H1 (cell line): ENCODE data around the gene PLB1. TPM values are rescaled to one million over a fixed set of nuclear protein-coding genes. Genes with fewer than 3 reads are reported as not detected.

Experiments used
- CTCF ChIA-PET: fragments of 300-600 bp; sonication (Branson Sonifier 250); formaldehyde crosslinking; loops from one replicate; lab custom pipeline; 2021; ENCODE audit not compliant: partially characterized antibody; lab: Charles Lee
- POLR2A ChIA-PET: fragments of 300-600 bp; sonication (Branson Sonifier 250); formaldehyde crosslinking; loops from one replicate; lab custom pipeline; 2021; ENCODE audit warnings: inconsistent platforms; ENCODE audit not compliant: partially characterized antibody; lab: Charles Lee
- DNase-seq, 2 experiments: peaks; one replicate each; pipeline versions ENCODE4 v3.0.0 to v3.0.0-alpha.2; 2010 to 2022; ENCODE audit warnings: low spot score in 2 of 2, low read depth in 1 of 2, mixed read lengths in 1 of 2
- FAIRE-seq: peaks from 2 replicates; lab custom pipeline; 2011; peaks lifted over from hg19 to GRCh38; lab: Jason Lieb, UNC
- H2AFZ ChIP-seq: 2 replicates; pipeline ENCODE4 v1.8.1; 2012; ENCODE audit warnings: low read length, inconsistent platforms
- H2AK5ac ChIP-seq: 2 replicates; pipeline ENCODE4 v1.6.1; 2013; ENCODE audit warnings: low read depth, low read length
- H2BK120ac ChIP-seq: replicated peaks from 2 replicates; pipeline ENCODE3; 2013; ENCODE audit warnings: low read depth, low read length, inconsistent platforms
- H2BK12ac ChIP-seq: 2 replicates; pipeline ENCODE4 v1.6.1; 2013; ENCODE audit warnings: low read depth, low read length
- H2BK15ac ChIP-seq: 2 replicates; pipeline ENCODE4 v1.6.1; 2013; ENCODE audit warnings: low read length
- H2BK20ac ChIP-seq: 2 replicates; pipeline ENCODE4 v1.6.1; 2013; ENCODE audit warnings: low read length
- H2BK5ac ChIP-seq: 2 replicates; pipeline ENCODE4 v1.6.1; 2013; ENCODE audit warnings: low read depth, low read length
- H3K14ac ChIP-seq: 2 replicates; pipeline ENCODE4 v1.6.1; 2013; ENCODE audit warnings: inconsistent platforms; ENCODE audit not compliant: insufficient read length
- H3K18ac ChIP-seq: 2 replicates; pipeline ENCODE4 v1.6.1; 2013; ENCODE audit warnings: low read length; ENCODE audit errors: extremely low read depth
- H3K23ac ChIP-seq: 2 replicates; pipeline ENCODE4 v1.6.1; 2013; ENCODE audit warnings: inconsistent platforms; ENCODE audit not compliant: insufficient read length
- H3K23me2 ChIP-seq: 2 replicates; pipeline ENCODE4 v1.6.1; 2013; ENCODE audit warnings: low read depth, low read length
- H3K27ac ChIP-seq: 2 replicates; pipeline ENCODE4 v1.6.1; 2011; ENCODE audit warnings: low read depth, low read length, inconsistent platforms
- H3K27me3 ChIP-seq, 4 experiments: replicated peaks in 1 of 4; 1 replicate in 1 of 4; 2 replicates in 3 of 4; pipeline versions ENCODE4 v1.6.1 to v1.8.1; 2011 to 2013; ENCODE audit warnings: low read length in 3 of 4, mild to moderate bottlenecking in 3 of 4, inconsistent platforms in 2 of 4, mixed read lengths in 2 of 4, moderate library complexity in 1 of 4; ENCODE audit not compliant: control insufficient read depth in 3 of 4, insufficient read depth in 3 of 4; ENCODE audit errors: extremely low read depth in 1 of 4
- H3K36me3 ChIP-seq, 4 experiments: 2 replicates each; pipeline versions ENCODE4 v1.6.1 to v1.8.1; 2011 to 2013; ENCODE audit warnings: mild to moderate bottlenecking in 4 of 4, low read length in 3 of 4, moderate library complexity in 2 of 4, control low read depth in 1 of 4, inconsistent platforms in 1 of 4; ENCODE audit not compliant: insufficient read depth in 4 of 4, control insufficient read depth in 2 of 4
- H3K4ac ChIP-seq: replicated peaks from 2 replicates; pipeline ENCODE3; 2013; ENCODE audit warnings: low read length, low read depth, mixed read lengths, inconsistent platforms; ENCODE audit not compliant: insufficient read length
- H3K4me1 ChIP-seq, 4 experiments: replicated peaks in 1 of 4; 1 replicate in 1 of 4; 2 replicates in 3 of 4; pipeline versions ENCODE4 v1.6.1 to v1.8.1; 2011 to 2013; ENCODE audit warnings: low read length in 3 of 4, inconsistent platforms in 2 of 4, mixed read lengths in 1 of 4; ENCODE audit not compliant: insufficient read depth in 4 of 4, control insufficient read depth in 3 of 4
- H3K4me2 ChIP-seq, 2 experiments: 2 replicates each; pipeline versions ENCODE4 v1.6.1 to v1.8.1; 2011 to 2013; ENCODE audit warnings: low read depth in 2 of 2, low read length in 2 of 2, control low read depth in 1 of 2, inconsistent platforms in 1 of 2, mild to moderate bottlenecking in 1 of 2; ENCODE audit not compliant: insufficient read depth in 1 of 2
- H3K4me3 ChIP-seq, 4 experiments: fragments of 200-600, 300-600 bp in 1 of 4; sonication (generic), shearing (Covaris generic), sonication (Bioruptor Twin) in 1 of 4; 2 replicates each; pipeline versions ENCODE4 v1.5.1 to v1.8.1; 2011 to 2016; ENCODE audit warnings: low read length in 4 of 4, low read depth in 3 of 4, control low read depth in 2 of 4, inconsistent platforms in 2 of 4, mild to moderate bottlenecking in 2 of 4, mixed read lengths in 1 of 4, moderate library complexity in 1 of 4; ENCODE audit not compliant: insufficient read depth in 2 of 4; ENCODE audit errors: extremely low read depth in 1 of 4
- H3K56ac ChIP-seq: replicated peaks from 2 replicates; pipeline ENCODE3; 2013; ENCODE audit warnings: low read depth, mild to moderate bottlenecking, mixed read lengths, low read length, inconsistent platforms; ENCODE audit not compliant: insufficient read length
- H3K79me1 ChIP-seq: 2 replicates; pipeline ENCODE4 v1.6.1; 2013; ENCODE audit warnings: low read depth, low read length, control low read depth
- H3K79me2 ChIP-seq, 2 experiments: 2 replicates each; pipeline versions ENCODE4 v1.6.1 to v1.8.1; 2012 to 2013; ENCODE audit warnings: low read length in 2 of 2, mild to moderate bottlenecking in 2 of 2, inconsistent platforms in 1 of 2; ENCODE audit not compliant: insufficient read depth in 2 of 2, control insufficient read depth in 1 of 2
- H3K9ac ChIP-seq, 4 experiments: replicated peaks in 1 of 4; 1 replicate in 1 of 4; 2 replicates in 3 of 4; pipeline versions ENCODE4 v1.6.1 to v1.8.1; 2011 to 2013; ENCODE audit warnings: low read depth in 3 of 4, low read length in 3 of 4, control low read depth in 2 of 4, mild to moderate bottlenecking in 2 of 4, moderate library complexity in 2 of 4, inconsistent platforms in 1 of 4; ENCODE audit errors: extremely low read depth in 1 of 4
- H3K9me3 ChIP-seq, 2 experiments: 2 replicates each; pipeline versions ENCODE4 v1.6.1 to v1.8.1; 2012 to 2013; ENCODE audit warnings: mild to moderate bottlenecking in 2 of 2, moderate library complexity in 2 of 2, control low read depth in 1 of 2, inconsistent platforms in 1 of 2, low read depth in 1 of 2, low read length in 1 of 2, mixed read lengths in 1 of 2; ENCODE audit not compliant: insufficient read depth in 2 of 2
- H4K20me1 ChIP-seq, 2 experiments: replicated peaks in 1 of 2; 2 replicates each; pipeline versions ENCODE3 to v1.8.1; 2011 to 2013; ENCODE audit warnings: inconsistent platforms in 2 of 2, low read length in 2 of 2, mild to moderate bottlenecking in 1 of 2; ENCODE audit not compliant: insufficient read depth in 2 of 2, control insufficient read depth in 1 of 2
- H4K5ac ChIP-seq: 2 replicates; pipeline ENCODE4 v1.6.1; 2013; ENCODE audit warnings: low read length, low read depth, mixed read lengths, inconsistent platforms; ENCODE audit not compliant: insufficient read length
- H4K8ac ChIP-seq: 2 replicates; pipeline ENCODE4 v1.8.0; 2013; ENCODE audit warnings: mild to moderate bottlenecking, moderate library complexity, low read length, inconsistent platforms; ENCODE audit not compliant: insufficient read depth; ENCODE audit errors: extremely low read depth
- H4K91ac ChIP-seq: replicated peaks from 2 replicates; pipeline ENCODE3; 2013; ENCODE audit warnings: low read length, mixed read lengths, inconsistent platforms; ENCODE audit not compliant: insufficient read length
- BACH1 ChIP-seq: IDR thresholded peaks from 2 replicates; pipeline ENCODE4 v1.6.1; 2012; ENCODE audit warnings: low read length, improper control_type of control experiment
- BCL11A ChIP-seq, 2 experiments: IDR thresholded peaks; one replicate each; pipeline ENCODE4 v1.6.1; 2011; ENCODE audit warnings: low read depth in 2 of 2, low read length in 2 of 2, mild to moderate bottlenecking in 2 of 2
- GABPA ChIP-seq: IDR thresholded peaks from 2 replicates; pipeline ENCODE4 v1.6.1; 2011; ENCODE audit warnings: mild to moderate bottlenecking, low read length, moderate library complexity, borderline replicate concordance; ENCODE audit not compliant: insufficient read depth
- HDAC6 ChIP-seq: IDR thresholded peaks from one replicate; pipeline ENCODE4 v1.7.1; 2012; ENCODE audit warnings: low read depth, mild to moderate bottlenecking, inconsistent platforms, low read length, moderate library complexity
- JUN ChIP-seq: IDR thresholded peaks from 2 replicates; pipeline ENCODE4 v1.6.1; 2011; ENCODE audit warnings: low read depth, mild to moderate bottlenecking, improper control_type of control experiment, low read length
- JUND ChIP-seq: IDR thresholded peaks from 2 replicates; pipeline ENCODE4 v1.6.1; 2011; ENCODE audit warnings: mild to moderate bottlenecking, improper control_type of control experiment, low read length
- PHF8 ChIP-seq: fragments of 200-600 bp; sonication (generic); conservative IDR thresholded peaks from 2 replicates; pipeline ENCODE4 v1.7.1; 2012; ENCODE audit warnings: low read depth, mild to moderate bottlenecking, inconsistent platforms, low read length, moderate library complexity
- POLR2A ChIP-seq, 2 experiments: IDR thresholded peaks; 1 replicate in 1 of 2; 2 replicates in 1 of 2; pipeline ENCODE4 v1.6.1; 2011; ENCODE audit warnings: low read depth in 2 of 2, low read length in 2 of 2, mild to moderate bottlenecking in 2 of 2; ENCODE audit errors: control extremely low read depth in 1 of 2
- POLR2AphosphoS5 ChIP-seq: IDR thresholded peaks from 2 replicates; pipeline ENCODE4 v1.6.1; 2011; ENCODE audit warnings: low read depth, low read length
- RXRA ChIP-seq: IDR thresholded peaks from 2 replicates; pipeline ENCODE4 v1.6.1; 2011; ENCODE audit warnings: low read depth, mild to moderate bottlenecking, low read length, moderate library complexity; ENCODE audit not compliant: insufficient read depth
- SAP30 ChIP-seq: fragments of 300-600 bp; sonication (generic); IDR thresholded peaks from 2 replicates; pipeline ENCODE4 v1.7.1; 2012; ENCODE audit warnings: low read length, moderate library complexity, mild to moderate bottlenecking, inconsistent platforms; ENCODE audit not compliant: insufficient read depth, insufficient replicate concordance
- SIX5 ChIP-seq: IDR thresholded peaks from 2 replicates; pipeline ENCODE4 v1.6.1; 2011; ENCODE audit warnings: mild to moderate bottlenecking, low read depth, low read length
- SP1 ChIP-seq: IDR thresholded peaks from 2 replicates; pipeline ENCODE4 v1.6.1; 2011; ENCODE audit warnings: low read depth, low read length
- TEAD4 ChIP-seq: IDR thresholded peaks from 2 replicates; pipeline ENCODE4 v1.6.1; 2012; ENCODE audit warnings: low read depth, low read length, inconsistent platforms, mixed read lengths
- ZNF274 ChIP-seq: IDR thresholded peaks from 2 replicates; pipeline ENCODE4 v1.7.0; 2012; ENCODE audit warnings: low read length, borderline replicate concordance; ENCODE audit errors: extremely low read depth
- WGBS, 2 experiments: shearing (Covaris generic) in 1 of 2; methylation state at CpG; one replicate each; pipeline versions ENCODE4 v1.1.6 to v1.1.7; 2013 to 2015; ENCODE audit warnings: low lambda C conversion rate in 2 of 2, mixed read lengths in 2 of 2, inconsistent platforms in 1 of 2, low coverage in 1 of 2, missing lambda C conversion rate in 1 of 2; ENCODE audit not compliant: insufficient replicate concordance in 2 of 2, insufficient coverage in 1 of 2, insufficient read length in 1 of 2; ENCODE audit errors: extremely low coverage in 1 of 2, missing lambda C conversion rate in 1 of 2; 5-methylcytosine and 5-hydroxymethylcytosine counted together
- polyA plus RNA-seq, 7 experiments: library from polyadenylated mRNA; depleted of rRNA in 3 of 7; stranded (reverse) in 5 of 7; unstranded in 2 of 7; fragments of >200 nt in 5 of 7; fragments of 200-250 nt in 2 of 7; gene quantifications; 1 replicate in 5 of 7; 2 replicates in 1 of 7; 4 replicates in 1 of 7; pipeline versions ENCODE4 v1.2.1 to v1.2.3, GENCODE V29; 2011 to 2013; ENCODE audit warnings: missing spikeins in 2 of 7, mixed read lengths in 2 of 7
- total RNA-seq: library from RNA; stranded (reverse); fragmentation: NEBNext Ultra II Directional; extraction: Animal tissue kit (Norgen Biotek cat#: 25700); gene quantifications from 2 replicates; pipeline ENCODE4 v1.2.1, GENCODE V29; 2021

The PLB1 gene
- total and polyA plus RNA-seq, 2 of the 8 experiments (the other 6 are each of a cell fraction or from before 2014, with no cell fraction given) = 0.20 to 0.36 TPM

GRCh38 chr2:28693223-28693622, 197.4 kb downstream of the PLB1 start:
- no peak overlapping the region for H2BK120ac ChIP-seq
- H2AFZ ChIP-seq = no peak overlapping the region
- no peaks in the 10 kb centered on the region for H3K36me3 ChIP-seq
- H4K20me1 ChIP-seq = no peaks in the 10 kb centered on the region
- H2BK15ac ChIP-seq = no peak overlapping the region
- no peak overlapping the region for H4K5ac ChIP-seq
- 91% methylated on average over 3 of the region's 3 CpGs; no CpG with 5 or more reads in 1 of the 2 experiments for WGBS, 2 experiments
- no peak overlapping the region for H3K4me3 ChIP-seq
- H3K23ac ChIP-seq = no peak overlapping the region
- no peaks in the 10 kb centered on the region for H3K79me1 ChIP-seq
- H4K8ac ChIP-seq = no peak overlapping the region
- no peak overlapping the region for H3K4ac ChIP-seq
- no peak overlapping the region for H2AK5ac ChIP-seq
- H3K4me2 ChIP-seq = no peak overlapping the region
- POLR2A ChIA-PET = no interaction called here
- no peak overlapping the region for H3K27ac ChIP-seq
- H3K23me2 ChIP-seq = no peaks in the 10 kb centered on the region
- H3K18ac ChIP-seq = no peak overlapping the region
- no peaks in the 10 kb centered on the region for H3K79me2 ChIP-seq
- FAIRE-seq (no peak), DNase-seq (no peak)
- no peaks in the 10 kb centered on the region for H3K27me3 ChIP-seq
- no peak overlapping the region for H2BK12ac ChIP-seq
- H2BK5ac ChIP-seq = no peak overlapping the region
- peaks cover 0 to 5% (median 2%) of the 10 kb centered on the region in 4 experiments; a peak in 2 of 7 replicates for H3K4me1 ChIP-seq
- H4K91ac ChIP-seq = no peak overlapping the region
- H2BK20ac ChIP-seq = no peak overlapping the region
- H3K14ac ChIP-seq = no peak overlapping the region
- CTCF ChIA-PET = interaction anchor here (0.9 kb wide), 1 partner anchor 71 kb away, joined by 3 read pairs; no protein-coding TSS in a partner anchor
- H3K9ac ChIP-seq = no peak overlapping the region
- H3K56ac ChIP-seq = no peak overlapping the region
- no peaks in the 10 kb centered on the region for H3K9me3 ChIP-seq
- TF ChIP-seq GABPA (no peak), ZNF274 (no peak), TEAD4 (no peak), SIX5 (no peak), PHF8 (no peak), SP1 (no peak), BCL11A (IDR thresholded peaks at IDR 0.05; ENCODE audit: low read depth in 2 of 2, low read length in 2 of 2) (no peak), JUN (no peak), BACH1 (no peak), SAP30 (no peak), POLR2AphosphoS5 (no peak), HDAC6 (no peak), POLR2A (IDR thresholded peaks at IDR 0.05; ENCODE audit: control extremely low read depth in 1 of 2, low read depth in 2 of 2, low read length in 2 of 2) (no peak), JUND (no peak), RXRA (no peak)
